RWPE1 (cell line): ENCODE results near the gene FRMD4A.
"Not testable (repeated sequence)": the region's sequence is repeated elsewhere in the genome, so short reads cannot be mapped to it uniquely, and the experiment has no call there.

ENCODE experiments used
- CTCF ChIA-PET: fragments of 350-600 bp; sonication (Branson Sonifier 250); formaldehyde crosslinking; extraction: SDS; loops from one replicate; lab custom pipeline; 2021; lab: Yijun Ruan, JAX
- POLR2A ChIA-PET: fragments of 400-600 bp; formaldehyde crosslinking; extraction: SDS; loops from one replicate; lab custom pipeline; 2020; ENCODE audit warnings: antibody characterized with exemption; ENCODE audit not compliant: low non-redundant PET; lab: Yijun Ruan, JAX
- DNase-seq: peaks from one replicate; pipeline ENCODE4 v3.0.0; 2012; ENCODE audit warnings: low spot score
- H3K27ac ChIP-seq: fragments of 450-650 bp; 2 replicates; pipeline ENCODE4 v1.5.1; 2017
- TF ChIP-seq, protein P1 (sequence below): fragments of 450-650 bp; conservative IDR thresholded peaks from 2 replicates; pipeline ENCODE4 v1.5.1; 2017; ENCODE audit warnings: low read depth, mild to moderate bottlenecking

Gene FRMD4A

DNA sequence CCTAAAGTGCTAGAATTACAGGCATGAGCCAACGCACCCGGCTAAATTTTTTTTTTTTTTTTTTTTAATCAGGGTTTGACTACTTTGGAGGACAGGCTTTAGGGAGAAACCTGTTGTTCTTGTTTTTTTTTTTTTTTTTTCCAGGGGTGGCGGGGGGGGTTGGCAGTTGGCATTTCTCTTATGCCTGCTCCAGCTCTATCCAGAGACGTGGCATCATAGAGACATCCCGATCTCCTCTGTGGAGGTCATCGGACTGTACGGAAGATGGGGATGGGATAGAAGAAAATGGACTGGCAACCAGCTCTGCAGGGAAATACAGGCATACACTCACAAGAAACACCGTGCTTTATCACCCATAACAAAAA lies 613.2 kb downstream of the FRMD4A start:
- ChIA-PET CTCF (interaction anchor here (0.6 kb wide), 1 partner anchor 35 kb away, joined by 3 read pairs; no protein-coding TSS in a partner anchor), POLR2A (interaction anchor here (0.6 to 1.3 kb wide), 2 partner anchors 10 to 445 kb away, joined by 4 to 12 read pairs; no protein-coding TSS in a partner anchor)
- peak; percentile 64 for DNase-seq
- TF ChIP-seq, protein P1, sequence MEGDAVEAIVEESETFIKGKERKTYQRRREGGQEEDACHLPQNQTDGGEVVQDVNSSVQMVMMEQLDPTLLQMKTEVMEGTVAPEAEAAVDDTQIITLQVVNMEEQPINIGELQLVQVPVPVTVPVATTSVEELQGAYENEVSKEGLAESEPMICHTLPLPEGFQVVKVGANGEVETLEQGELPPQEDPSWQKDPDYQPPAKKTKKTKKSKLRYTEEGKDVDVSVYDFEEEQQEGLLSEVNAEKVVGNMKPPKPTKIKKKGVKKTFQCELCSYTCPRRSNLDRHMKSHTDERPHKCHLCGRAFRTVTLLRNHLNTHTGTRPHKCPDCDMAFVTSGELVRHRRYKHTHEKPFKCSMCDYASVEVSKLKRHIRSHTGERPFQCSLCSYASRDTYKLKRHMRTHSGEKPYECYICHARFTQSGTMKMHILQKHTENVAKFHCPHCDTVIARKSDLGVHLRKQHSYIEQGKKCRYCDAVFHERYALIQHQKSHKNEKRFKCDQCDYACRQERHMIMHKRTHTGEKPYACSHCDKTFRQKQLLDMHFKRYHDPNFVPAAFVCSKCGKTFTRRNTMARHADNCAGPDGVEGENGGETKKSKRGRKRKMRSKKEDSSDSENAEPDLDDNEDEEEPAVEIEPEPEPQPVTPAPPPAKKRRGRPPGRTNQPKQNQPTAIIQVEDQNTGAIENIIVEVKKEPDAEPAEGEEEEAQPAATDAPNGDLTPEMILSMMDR, result no peak
- peak overlapping the region; percentile 77 for H3K27ac ChIP-seq

DNA sequence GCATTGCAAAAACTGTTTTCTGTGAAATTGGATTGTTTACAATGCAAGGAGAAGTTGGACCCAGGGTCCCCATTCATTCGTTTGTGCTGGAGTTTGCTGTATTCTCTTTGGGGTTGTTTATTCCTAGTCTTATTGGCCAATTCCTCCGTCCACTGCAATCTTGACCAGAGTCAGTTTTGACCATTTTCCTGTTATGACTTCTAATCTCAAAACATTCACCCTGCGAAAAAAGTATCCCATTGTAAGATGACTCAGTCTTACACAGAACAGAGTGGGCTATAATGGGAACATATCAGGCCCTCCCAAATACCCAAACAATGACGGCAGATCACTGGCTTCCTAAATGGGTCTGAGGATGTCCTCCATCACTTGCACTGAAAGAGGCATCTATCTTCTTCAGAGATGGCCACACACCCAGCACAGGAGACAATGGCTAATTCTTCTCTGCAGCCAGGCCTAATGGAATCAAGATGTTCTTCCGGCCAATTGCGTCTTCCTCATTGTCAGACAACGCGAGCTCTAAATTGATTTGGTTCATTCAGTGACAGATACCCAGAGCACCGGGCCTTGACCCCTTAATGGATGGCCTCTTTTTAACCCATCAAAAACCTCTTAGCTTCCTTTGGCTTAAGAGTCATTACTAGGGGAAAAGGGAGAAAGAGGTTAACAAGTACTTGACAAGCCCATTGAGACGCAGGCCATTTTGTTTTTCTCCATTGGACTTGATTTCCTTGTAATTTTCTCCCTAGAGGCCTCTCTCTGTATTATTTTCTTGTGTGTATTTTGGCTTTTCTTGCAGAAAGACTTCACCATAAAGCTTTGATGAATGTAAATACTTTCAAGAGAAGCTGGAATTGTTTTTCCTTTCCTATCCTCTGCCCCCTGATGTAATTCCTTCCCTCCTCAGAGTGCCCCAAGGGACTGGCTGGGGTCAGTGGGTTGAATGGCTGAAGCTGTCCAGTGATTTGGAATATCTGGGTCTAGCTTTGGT lies 614.3 kb downstream of the FRMD4A start:
- ChIA-PET CTCF (interaction anchor here (0.6 kb wide), 2 partner anchors 87 to 185 kb away, joined by 3 read pairs; no protein-coding TSS in a partner anchor), POLR2A (no interaction called here)
- no peak for DNase-seq
- TF ChIP-seq, protein P1, result no peak
- H3K27ac ChIP-seq, result no peak overlapping the region

DNA sequence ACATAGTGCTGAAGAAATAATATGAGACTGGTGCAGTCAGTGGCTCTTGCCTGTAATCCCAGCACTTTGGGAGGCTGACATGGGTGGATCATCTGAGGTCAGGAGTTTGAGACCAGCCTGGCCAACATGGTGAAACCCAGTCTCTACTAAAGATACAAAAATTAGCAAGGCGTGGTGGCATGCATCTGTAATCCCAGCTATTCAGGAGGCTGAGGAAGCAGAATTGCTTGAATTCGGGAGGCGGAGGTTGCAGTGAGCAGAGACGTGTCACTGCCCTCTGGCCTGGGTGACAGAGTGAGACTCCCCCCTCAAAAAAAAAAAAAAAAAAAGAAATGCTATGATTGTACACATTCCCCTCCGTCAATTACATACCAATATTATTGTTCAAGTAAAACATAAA lies 615.1 kb downstream of the FRMD4A start:
- CTCF ChIA-PET, result interaction anchor here (0.6 kb wide), 1 partner anchor 24 kb away, joined by 5 read pairs; no protein-coding TSS in a partner anchor

DNA sequence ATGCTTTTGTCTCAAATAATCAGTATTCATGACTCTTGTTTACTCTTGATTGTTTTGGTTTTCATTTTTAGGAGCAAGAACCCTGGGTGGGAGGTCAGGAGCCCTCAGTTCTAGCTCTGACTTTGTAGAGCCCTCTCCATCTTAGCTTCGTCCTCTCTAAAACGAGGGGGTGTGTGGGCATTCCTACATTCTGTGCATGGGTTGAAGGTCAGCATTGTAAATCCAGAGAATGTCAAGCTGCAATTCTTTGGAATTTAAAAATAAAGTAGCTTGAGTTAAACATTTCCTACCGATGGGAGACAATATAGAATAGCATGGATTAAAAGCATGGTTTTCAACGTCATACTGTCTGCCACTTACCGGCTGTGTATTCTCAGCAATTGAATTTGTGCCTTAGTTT lies 615.6 kb downstream of the FRMD4A start:
- ChIA-PET POLR2A (no interaction called here), CTCF (interaction anchor here (0.5 to 0.6 kb wide), 2 partner anchors 23 to 1370 kb away, joined by 3 to 5 read pairs; no protein-coding TSS in a partner anchor)
- no peak for DNase-seq

More for the DNA sequence above, 615.1 kb downstream of the FRMD4A start:
- H3K27ac ChIP-seq, DNase-seq, POLR2A ChIA-PET: not testable (repeated sequence)

DNA sequence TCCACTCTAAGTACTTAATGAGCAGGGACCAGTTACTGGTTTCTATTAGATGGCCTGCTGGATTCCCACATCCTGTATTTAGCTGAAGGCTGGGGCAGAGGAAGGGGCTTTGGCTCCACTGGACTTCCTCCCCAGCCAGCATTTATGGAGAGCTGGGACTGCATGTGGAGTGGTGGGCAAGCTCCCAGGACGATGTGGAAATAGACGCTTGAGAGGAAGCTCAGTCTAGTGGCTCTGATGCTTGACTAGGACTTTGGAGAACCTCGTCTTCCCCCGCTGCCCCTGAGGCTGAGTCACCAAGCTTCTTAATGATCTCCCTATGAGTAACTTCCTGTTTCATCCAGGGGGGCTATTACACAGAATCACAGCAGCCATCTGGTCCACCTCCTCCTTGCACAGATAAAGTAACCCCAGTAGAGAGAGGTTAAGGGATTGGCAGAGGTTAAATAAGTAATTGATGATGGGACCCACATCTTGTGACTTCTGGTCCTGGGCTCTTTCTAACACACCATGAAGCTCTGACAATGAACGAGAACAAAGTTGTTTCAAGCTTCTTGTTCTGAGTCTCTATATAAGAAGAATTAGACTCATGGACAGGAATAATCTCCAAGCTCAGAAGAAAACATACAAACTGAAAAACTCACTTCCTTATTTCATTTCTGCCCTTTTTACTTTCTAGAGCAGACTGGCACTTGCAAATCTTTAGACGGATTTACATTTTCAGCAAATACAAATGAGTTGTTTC lies 617.7 kb downstream of the FRMD4A start:
- POLR2A ChIA-PET, result no interaction called here
- H3K27ac ChIP-seq, result peak overlapping the region; percentile 81
- CTCF ChIA-PET, result interaction anchor here (0.6 kb wide), 1 partner anchor 54 kb away, joined by 3 read pairs; no protein-coding TSS in a partner anchor

More for the DNA sequence above, 615.6 kb downstream of the FRMD4A start:
- H3K27ac ChIP-seq, result no peak overlapping the region
- TF ChIP-seq, protein P1, result no peak

DNA sequence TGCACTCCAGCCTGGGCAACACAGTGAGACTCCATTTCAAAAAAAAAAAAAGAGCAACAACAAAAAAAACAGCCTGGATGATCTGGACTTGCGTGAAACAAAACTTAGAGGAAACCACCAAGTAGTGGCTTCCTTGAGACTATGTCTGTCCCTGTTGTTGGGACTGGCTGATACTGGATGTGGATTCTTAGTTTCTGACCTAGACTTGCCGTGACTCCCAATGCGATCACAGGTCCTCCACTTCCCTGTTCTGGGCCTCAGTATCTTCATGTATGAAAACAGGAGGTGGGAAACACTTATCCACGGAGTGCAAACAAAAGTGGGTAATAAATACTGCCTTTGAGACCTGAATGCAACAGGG lies 618.3 kb downstream of the FRMD4A start:
- peak overlapping the region; percentile 81 for H3K27ac ChIP-seq
- ChIA-PET POLR2A (interaction anchor here (0.7 kb wide), 1 partner anchor 27 kb away, joined by 4 read pairs; no protein-coding TSS in a partner anchor), CTCF (no interaction called here)
- TF ChIP-seq, protein P1, result no peak
- DNase-seq, result no peak

More for the DNA sequence above, 617.7 kb downstream of the FRMD4A start:
- peak; percentile 80 for DNase-seq
- TF ChIP-seq, protein P1, result no peak
